VCaP (cell line): ENCODE results near the gene RRAGC.

Experiments
- H3K27ac ChIP-seq: fragments of 450-650 bp; 2 replicates; pipeline ENCODE4 v1.5.1; 2017
- CTCF ChIP-seq: fragments of 450-650 bp; conservative IDR thresholded peaks from 2 replicates; pipeline ENCODE4 v1.5.1; 2017; ENCODE audit warnings: mild to moderate bottlenecking, moderate library complexity

RRAGC gene

GRCh38 chr1:38788341-38789336, 70.9 kb downstream of the RRAGC start:
- H3K27ac ChIP-seq, result no peak overlapping the region

More at GRCh38 chr1:38788341-38789336, 70.9 kb downstream of the RRAGC start:
- no peak for TF ChIP-seq CTCF
